ENCODE data around the gene EDRF1.

- no peak for TF ChIP-seq CTCF (IDR thresholded peaks at IDR 0.05)
- TF ChIP-seq POLR2A (IDR thresholded peaks at IDR 0.05): no peak
- no peak for TF ChIP-seq EP300 (IDR thresholded peaks at IDR 0.05)
These were observed 31.9 kb upstream of the EDRF1 start for GRCh38 chr10:125687507-125688185.
